Measurements from ENCODE around the gene HOXB13. TPM values are rescaled to one million over a fixed set of nuclear protein-coding genes. Genes with fewer than 3 reads are reported as not detected.

HOXB13 gene
- total RNA-seq, 4 donors from 2014 or later, result not detected

DNA sequence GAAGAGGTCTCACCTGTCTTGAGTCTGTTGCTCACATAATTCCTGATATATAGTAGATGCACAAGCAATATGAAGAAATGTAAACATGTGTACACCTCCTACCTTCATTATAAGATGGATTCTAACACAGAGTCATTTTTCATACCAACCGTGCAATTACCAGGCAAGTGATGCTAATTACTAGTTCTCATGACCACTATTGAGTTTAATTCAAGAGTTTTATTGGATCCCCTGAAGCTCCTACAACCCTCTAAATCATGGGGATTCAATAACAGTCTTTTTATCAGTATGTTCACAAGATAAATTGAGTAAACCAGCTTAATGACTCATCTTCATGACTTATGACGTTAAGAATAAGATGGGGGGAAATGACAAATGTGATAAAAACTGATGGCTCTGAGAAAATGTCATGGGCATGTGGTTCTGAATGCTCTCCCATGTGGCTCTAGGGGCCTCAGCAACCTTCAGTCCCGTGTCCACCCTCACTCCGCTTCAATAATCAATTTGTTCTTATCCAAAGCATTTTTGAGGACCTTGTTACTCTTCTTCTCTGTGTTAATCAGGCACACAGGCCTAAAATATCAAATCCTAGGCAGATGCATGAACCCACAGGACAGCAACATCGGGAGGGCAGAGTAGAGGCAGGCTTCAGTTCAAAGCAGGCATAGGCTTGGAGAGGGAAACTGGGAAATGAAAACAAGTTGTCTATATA lies 49.0 kb downstream of the HOXB13 start:
- no peaks in the 10 kb centered on the region for H3K36me3 ChIP-seq
- no peaks in the 10 kb centered on the region for H3K9me3 ChIP-seq
- no peak overlapping the region for H3K27ac ChIP-seq
- peaks cover 0 to 4% of the 10 kb centered on the region in 2 donors for H3K4me1 ChIP-seq
- no peak for DNase-seq
- no peak for ATAC-seq
- H3K4me3 ChIP-seq, result no peak overlapping the region
- in situ Hi-C loops (cut with MboI; ENCODE audit: low sequenced_read_pairs in 4 of 4) (loop anchor here (5.0 to 10.0 kb wide), 4 partner anchors 105 to 205 kb away; no protein-coding TSS in a partner anchor), intact Hi-C loops (cut with DNase I; ENCODE audit: low total_unique reads) (loop anchor here (5.0 kb wide), 1 partner anchor 353 kb away; no protein-coding TSS in a partner anchor)
- TF ChIP-seq POLR2A (IDR thresholded peaks at IDR 0.05) (no peak), CTCF (IDR thresholded peaks at IDR 0.05 in 4 of 5, conservative IDR thresholded peaks at IDR 0.05 in 1 of 5) (no peak)
- H3K27me3 ChIP-seq, result peaks cover 5 to 16% (median 10%) of the 10 kb centered on the region in 3 donors

- in situ Hi-C loops (cut with MboI; ENCODE audit: low sequenced_read_pairs in 4 of 4), result loop anchor here in 3 of 4 donors (5.0 to 10.0 kb wide), 3 partner anchors 106 to 206 kb away; no protein-coding TSS in a partner anchor
Observed at GRCh38 chr17:48678141-48678971, 50.2 kb downstream of the HOXB13 start.

DNA sequence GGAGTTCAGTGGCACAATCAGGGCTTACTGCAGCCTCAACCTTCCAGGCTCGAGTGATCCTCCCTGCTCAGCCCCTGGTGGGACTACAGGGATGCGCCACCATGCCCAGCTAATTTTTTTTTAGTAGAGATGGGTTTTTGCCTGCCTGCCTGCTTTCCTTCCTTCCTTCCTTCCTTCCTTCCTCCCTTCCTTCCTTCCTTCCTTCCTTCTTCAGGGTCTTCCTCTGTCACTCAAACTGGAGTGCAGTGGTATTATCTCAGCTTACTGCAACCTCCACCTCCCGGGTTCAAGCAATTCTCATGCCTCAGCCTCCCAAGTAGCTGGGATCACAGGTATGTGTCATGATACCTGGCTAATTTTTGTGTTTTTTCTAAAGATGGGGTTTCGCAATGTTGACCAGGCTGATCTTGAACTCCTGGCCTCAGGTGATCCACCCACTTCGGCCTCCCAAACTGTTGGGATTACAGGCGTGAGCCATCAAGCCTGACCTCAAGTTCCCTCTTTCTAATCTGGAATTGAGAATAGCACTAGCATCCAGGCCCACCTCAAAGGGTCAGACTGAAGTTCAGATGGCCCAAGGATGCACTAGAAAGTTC lies 51.5 kb downstream of the HOXB13 start:
- intact Hi-C loops (cut with DNase I; ENCODE audit: low total_unique reads), result loop anchor here (5.0 kb wide), 1 partner anchor 355 kb away; no protein-coding TSS in a partner anchor
- Histone ChIP-seq H3K27ac (no peak overlapping the region), H3K4me1 (peaks cover 0 to 4% of the 10 kb centered on the region in 2 donors), H3K9me3 (no peaks in the 10 kb centered on the region), H3K27me3 (peaks cover 5 to 26% (median 10%) of the 10 kb centered on the region in 3 donors), H3K36me3 (no peaks in the 10 kb centered on the region), H3K4me3 (no peak overlapping the region)
- TF ChIP-seq POLR2A (IDR thresholded peaks at IDR 0.05) (no peak), CTCF (IDR thresholded peaks at IDR 0.05 in 4 of 5, conservative IDR thresholded peaks at IDR 0.05 in 1 of 5) (no peak)
- ATAC-seq (no peak), DNase-seq (no peak)
- in situ Hi-C loops (cut with MboI; ENCODE audit: low sequenced_read_pairs in 4 of 4), result loop anchor here in 3 of 4 donors (5.0 to 10.0 kb wide), 3 partner anchors 108 to 208 kb away; no protein-coding TSS in a partner anchor

More at GRCh38 chr17:48678141-48678971, 50.2 kb downstream of the HOXB13 start:
- intact Hi-C loops (cut with DNase I; ENCODE audit: low total_unique reads), result loop anchor here (5.0 kb wide), 1 partner anchor 354 kb away; no protein-coding TSS in a partner anchor
- no peaks in the 10 kb centered on the region for H3K36me3 ChIP-seq
- H3K4me3 ChIP-seq, result no peak overlapping the region
- H3K27ac ChIP-seq, result no peak overlapping the region
- peaks cover 5 to 20% (median 10%) of the 10 kb centered on the region in 3 donors for H3K27me3 ChIP-seq
- H3K9me3 ChIP-seq, result no peaks in the 10 kb centered on the region
- TF ChIP-seq POLR2A (IDR thresholded peaks at IDR 0.05) (no peak), CTCF (IDR thresholded peaks at IDR 0.05 in 4 of 5, conservative IDR thresholded peaks at IDR 0.05 in 1 of 5) (peak; percentile 64 to 93 (median 84))
- peak; percentile 39 to 71 for ATAC-seq
- peaks cover 0 to 4% of the 10 kb centered on the region in 2 donors for H3K4me1 ChIP-seq
- peak; percentile 7 to 29 for DNase-seq

MicroRNAs encoded within 50 kb of the gene (microRNA counts, 767-probe panel; counts per million panel counts)
- microRNA hsa-miR-3185, result 356 to 448 counts per million in 2 donors

Small RNA genes lying within 50 kb of the gene (microRNA-seq; reads per million reads assigned to microRNA genes)
- gene MIR3185 (ENCODE audit: borderline replicate concordance in 2 of 2), result 0 reads per million in 2 donors

Other genes starting within 250 kb of the HOXB13 start
- gene HOXB1, start 197.7 kb downstream of the HOXB13 start, total RNA-seq, result not detected
- gene HOXB2, start 183.6 kb downstream of the HOXB13 start, total RNA-seq, result 10 to 100 TPM in 2 of 4 donors, 1 to 10 TPM in 2; 4.1 to 22.1 (median 10.4) TPM
- gene HOXB4, start 150.4 kb downstream of the HOXB13 start, total RNA-seq, result 1 to 10 TPM in 1 of 4 donors, under 1 TPM in 3; 0.18 to 1.8 (median 0.51) TPM
- gene HOXB3, start 138.5 kb downstream of the HOXB13 start, total RNA-seq, result 1 to 10 TPM; 1.3 to 5.5 (median 2.2) TPM
- not detected for gene HOXB5, start 135.0 kb downstream of the HOXB13 start, total RNA-seq
- 1 to 10 TPM in 2 of 4 donors, under 1 TPM in 2; 0.55 to 3.0 (median 1.3) TPM for gene HOXB6, start 123.8 kb downstream of the HOXB13 start, total RNA-seq
- gene HOXB7, start 117.7 kb downstream of the HOXB13 start, total RNA-seq, result 1 to 10 TPM in 1 of 4 donors, under 1 TPM in 3; 0.36 to 3.0 (median 0.65) TPM
- under 1 TPM in 1 of 4 donors, not detected in 3; 0.27 TPM for gene HOXB8, start 113.5 kb downstream of the HOXB13 start, total RNA-seq
- gene HOXB9, start 102.4 kb downstream of the HOXB13 start, total RNA-seq, result not detected
- not detected for gene PRAC1, start 6.2 kb downstream of the HOXB13 start, total RNA-seq
- gene PRAC2, start 5.6 kb downstream of the HOXB13 start, total RNA-seq, result not detected
- gene TTLL6, start 88.5 kb upstream of the HOXB13 start, total RNA-seq, result under 1 TPM in 2 of 4 donors, not detected in 2; 0.10 TPM
- 100 to 1,000 TPM; 104 to 237 (median 132) TPM for gene CALCOCO2, start 102.3 kb upstream of the HOXB13 start, total RNA-seq
- gene ATP5MC1, start 164.0 kb upstream of the HOXB13 start, total RNA-seq, result 100 to 1,000 TPM; 229 to 482 (median 368) TPM
- 10 to 100 TPM; 32.7 to 41.1 (median 35.4) TPM for gene UBE2Z, start 179.7 kb upstream of the HOXB13 start, total RNA-seq
- 100 to 1,000 TPM in 1 of 4 donors, 10 to 100 TPM in 3; 64.9 to 123 (median 76.8) TPM for gene SNF8, start 216.1 kb upstream of the HOXB13 start, total RNA-seq
- gene GIP, start 239.8 kb upstream of the HOXB13 start, total RNA-seq, result not detected